Measurements from ENCODE around the gene INMT. TPM values are rescaled to one million over a fixed set of nuclear protein-coding genes. Genes with fewer than 3 reads are reported as not detected.

The INMT gene
- polyA plus RNA-seq, 1 donor (not counting 4 experiments of a cell fraction or from before 2014, with no cell fraction given): not detected

GRCh38 chr7:30727061-30727945 is 24.6 kb upstream of the INMT start:
- Histone ChIP-seq H3K36me3 (ENCODE audit: control insufficient read depth in 2 of 2, extremely low read depth in 1 of 2, insufficient read depth in 2 of 2, low read length in 2 of 2) (no peaks in the 10 kb centered on the region), H3K27ac (ENCODE audit: control insufficient read depth, insufficient read depth, low read length) (no peak overlapping the region), H4K20me1 (ENCODE audit: control insufficient read depth, extremely low read depth, insufficient read depth, low read length) (no peaks in the 10 kb centered on the region), H3K4me3 (ENCODE audit: control insufficient read depth in 2 of 3, extremely low read depth in 1 of 3, insufficient read depth in 2 of 3, low read depth in 1 of 3, low read length in 3 of 3) (no peak overlapping the region), H3K9ac (ENCODE audit: control insufficient read depth, extremely low read depth, insufficient read depth, low read length) (no peak overlapping the region), H3K4me1 (ENCODE audit: control insufficient read depth, extremely low read depth, insufficient read depth, low read length) (no peaks in the 10 kb centered on the region), H3K27me3 (ENCODE audit: control insufficient read depth, extremely low read depth, insufficient read depth, low read length) (peaks cover 42% of the 10 kb centered on the region), H3K79me2 (ENCODE audit: control insufficient read depth, insufficient read depth, low read length) (no peaks in the 10 kb centered on the region), H3K9me3 (ENCODE audit: control insufficient read depth, low read depth, low read length) (no peaks in the 10 kb centered on the region), H3K9me1 (ENCODE audit: control insufficient read depth, extremely low read depth, insufficient read depth, low read length) (no peaks in the 10 kb centered on the region), H3K4me2 (ENCODE audit: control insufficient read depth, extremely low read depth, insufficient read depth, low read depth, low read length) (no peak overlapping the region), H2AFZ (ENCODE audit: control insufficient read depth, low read length) (no peak overlapping the region)
- FAIRE-seq: no peak
- DNase-seq (ENCODE audit: low read depth, low spot score): no peak
- TF ChIP-seq EZH2 (IDR thresholded peaks at IDR 0.05; ENCODE audit: low read length): no peak
- no peak for TF ChIP-seq CTCF (optimal IDR thresholded peaks at IDR 0.05 in 1 of 3, IDR thresholded peaks at IDR 0.05 in 1 of 3, conservative IDR thresholded peaks at IDR 0.05 in 1 of 3; ENCODE audit: extremely low read depth in 1 of 3, insufficient read depth in 2 of 3, low read length in 3 of 3)
- dilution Hi-C loops (cut with MboI; ENCODE audit: extremely low pct_ligation_motif_present, low sequenced_read_pairs): loop anchor here (25.0 kb wide), 1 partner anchor 90 kb away; no protein-coding TSS in a partner anchor

GRCh38 chr7:30728591-30729100 is 23.3 kb upstream of the INMT start:
- H3K4me2 ChIP-seq (ENCODE audit: control insufficient read depth, extremely low read depth, insufficient read depth, low read depth, low read length): no peak overlapping the region
- no peaks in the 10 kb centered on the region for H3K79me2 ChIP-seq (ENCODE audit: control insufficient read depth, insufficient read depth, low read length)
- no peak overlapping the region for H3K9ac ChIP-seq (ENCODE audit: control insufficient read depth, extremely low read depth, insufficient read depth, low read length)
- no peak overlapping the region for H2AFZ ChIP-seq (ENCODE audit: control insufficient read depth, low read length)
- FAIRE-seq (no peak), DNase-seq (ENCODE audit: low read depth, low spot score) (no peak)
- TF ChIP-seq EZH2 (IDR thresholded peaks at IDR 0.05; ENCODE audit: low read length): no peak
- TF ChIP-seq CTCF (optimal IDR thresholded peaks at IDR 0.05 in 1 of 3, IDR thresholded peaks at IDR 0.05 in 1 of 3, conservative IDR thresholded peaks at IDR 0.05 in 1 of 3; ENCODE audit: extremely low read depth in 1 of 3, insufficient read depth in 2 of 3, low read length in 3 of 3): no peak
- H3K9me3 ChIP-seq (ENCODE audit: control insufficient read depth, low read depth, low read length): no peaks in the 10 kb centered on the region
- no peaks in the 10 kb centered on the region for H4K20me1 ChIP-seq (ENCODE audit: control insufficient read depth, extremely low read depth, insufficient read depth, low read length)
- H3K9me1 ChIP-seq (ENCODE audit: control insufficient read depth, extremely low read depth, insufficient read depth, low read length): no peaks in the 10 kb centered on the region
- H3K27me3 ChIP-seq (ENCODE audit: control insufficient read depth, extremely low read depth, insufficient read depth, low read length): peaks cover 46% of the 10 kb centered on the region
- no peak overlapping the region for H3K4me3 ChIP-seq (ENCODE audit: control insufficient read depth in 2 of 3, extremely low read depth in 1 of 3, insufficient read depth in 2 of 3, low read depth in 1 of 3, low read length in 3 of 3)
- dilution Hi-C loops (cut with MboI; ENCODE audit: extremely low pct_ligation_motif_present, low sequenced_read_pairs): loop anchor here (25.0 kb wide), 1 partner anchor 91 kb away; no protein-coding TSS in a partner anchor
- H3K36me3 ChIP-seq (ENCODE audit: control insufficient read depth in 2 of 2, extremely low read depth in 1 of 2, insufficient read depth in 2 of 2, low read length in 2 of 2): no peaks in the 10 kb centered on the region
- H3K27ac ChIP-seq (ENCODE audit: control insufficient read depth, insufficient read depth, low read length): no peak overlapping the region
- no peaks in the 10 kb centered on the region for H3K4me1 ChIP-seq (ENCODE audit: control insufficient read depth, extremely low read depth, insufficient read depth, low read length)

All from keratinocyte (primary cell).